Osteoblast (primary cell): ENCODE results near the gene ADPRM. TPM values are rescaled to one million over a fixed set of nuclear protein-coding genes. Genes with fewer than 3 reads are reported as not detected.

Experiments used
- DNase-seq: peaks from one replicate; pipeline ENCODE4 v3.0.0; 2011; ENCODE audit warnings: low spot score, mixed read lengths; ENCODE audit not compliant: insufficient read length; ENCODE audit errors: missing footprints
- H2AFZ ChIP-seq: 2 replicates; pipeline ENCODE4 v1.6.0; 2011; ENCODE audit warnings: mild to moderate bottlenecking, low read length
- H3K27ac ChIP-seq: 2 replicates; pipeline ENCODE4 v1.5.1; 2011; ENCODE audit warnings: mild to moderate bottlenecking, low read depth, low read length, moderate library complexity
- H3K27me3 ChIP-seq: 2 replicates; pipeline ENCODE4 v1.6.0; 2012; ENCODE audit warnings: mild to moderate bottlenecking, control low read depth, inconsistent platforms, low read length, moderate library complexity; ENCODE audit not compliant: insufficient read depth
- H3K36me3 ChIP-seq: 2 replicates; pipeline ENCODE4 v1.5.1; 2011; ENCODE audit warnings: mild to moderate bottlenecking, low read length, control low read depth, moderate library complexity; ENCODE audit not compliant: insufficient read depth
- H3K4me1 ChIP-seq: 2 replicates; pipeline ENCODE4 v1.5.1; 2011; ENCODE audit warnings: mild to moderate bottlenecking, low read length, control low read depth, moderate library complexity; ENCODE audit not compliant: insufficient read depth
- H3K4me2 ChIP-seq: 2 replicates; pipeline ENCODE4 v1.6.0; 2011; ENCODE audit warnings: mild to moderate bottlenecking, low read length; ENCODE audit not compliant: insufficient read depth
- H3K4me3 ChIP-seq: fragments of 200-600 bp; sonication (generic); 3 replicates; pipeline ENCODE4 v1.5.1; 2012; ENCODE audit warnings: mild to moderate bottlenecking, low read length, inconsistent platforms; ENCODE audit not compliant: insufficient read depth
- H3K79me2 ChIP-seq: 2 replicates; pipeline ENCODE4 v1.6.0; 2012; ENCODE audit warnings: mild to moderate bottlenecking, low read length, control low read depth, inconsistent platforms; ENCODE audit not compliant: insufficient read depth
- H3K9me3 ChIP-seq: 2 replicates; pipeline ENCODE4 v1.5.1; 2011; ENCODE audit warnings: low read depth, low read length, control low read depth
- H4K20me1 ChIP-seq: 2 replicates; pipeline ENCODE4 v1.6.0; 2012; ENCODE audit warnings: mild to moderate bottlenecking, low read length, control low read depth; ENCODE audit not compliant: insufficient read depth
- total RNA-seq: library from RNA; depleted of rRNA; stranded (reverse); fragments of >200 nt; gene quantifications from 2 replicates; pipeline ENCODE4 v1.2.3, GENCODE V29; 2012
- TF ChIP-seq, protein P1 (sequence below): IDR thresholded peaks from 2 replicates; pipeline ENCODE4 v1.5.1; 2011; ENCODE audit warnings: mild to moderate bottlenecking, low read depth, low read length, moderate library complexity; ENCODE audit errors: extremely low read depth

The ADPRM gene
- total RNA-seq, 1 donor = 17.4 TPM

DNA sequence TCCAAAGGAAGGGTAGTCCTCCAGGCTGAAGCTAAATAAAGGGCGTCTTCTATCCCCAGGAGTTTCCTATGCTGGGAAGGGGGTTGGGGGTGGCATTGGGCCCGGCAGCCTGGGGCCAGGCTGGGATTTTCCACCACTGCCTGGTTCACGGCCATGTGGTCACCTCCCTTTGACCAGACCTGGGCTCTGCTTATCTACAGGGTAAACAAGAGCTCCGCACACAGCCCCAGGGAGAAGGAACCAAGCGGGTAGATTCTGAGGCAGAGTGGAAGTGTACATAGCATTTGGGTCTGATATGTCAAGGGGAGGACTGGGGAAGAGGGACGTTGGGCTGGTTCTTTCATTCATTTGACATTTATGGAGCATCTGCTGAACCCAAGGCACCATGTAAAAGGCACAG lies 59.7 kb downstream of the ADPRM start:
- no peak overlapping the region for H2AFZ ChIP-seq
- DNase-seq = no peak
- no peak overlapping the region for H3K27ac ChIP-seq
- H3K36me3 ChIP-seq = no peaks in the 10 kb centered on the region
- H3K4me3 ChIP-seq = no peak overlapping the region
- TF ChIP-seq, protein P1, sequence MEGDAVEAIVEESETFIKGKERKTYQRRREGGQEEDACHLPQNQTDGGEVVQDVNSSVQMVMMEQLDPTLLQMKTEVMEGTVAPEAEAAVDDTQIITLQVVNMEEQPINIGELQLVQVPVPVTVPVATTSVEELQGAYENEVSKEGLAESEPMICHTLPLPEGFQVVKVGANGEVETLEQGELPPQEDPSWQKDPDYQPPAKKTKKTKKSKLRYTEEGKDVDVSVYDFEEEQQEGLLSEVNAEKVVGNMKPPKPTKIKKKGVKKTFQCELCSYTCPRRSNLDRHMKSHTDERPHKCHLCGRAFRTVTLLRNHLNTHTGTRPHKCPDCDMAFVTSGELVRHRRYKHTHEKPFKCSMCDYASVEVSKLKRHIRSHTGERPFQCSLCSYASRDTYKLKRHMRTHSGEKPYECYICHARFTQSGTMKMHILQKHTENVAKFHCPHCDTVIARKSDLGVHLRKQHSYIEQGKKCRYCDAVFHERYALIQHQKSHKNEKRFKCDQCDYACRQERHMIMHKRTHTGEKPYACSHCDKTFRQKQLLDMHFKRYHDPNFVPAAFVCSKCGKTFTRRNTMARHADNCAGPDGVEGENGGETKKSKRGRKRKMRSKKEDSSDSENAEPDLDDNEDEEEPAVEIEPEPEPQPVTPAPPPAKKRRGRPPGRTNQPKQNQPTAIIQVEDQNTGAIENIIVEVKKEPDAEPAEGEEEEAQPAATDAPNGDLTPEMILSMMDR = no peak
- H3K4me1 ChIP-seq = no peaks in the 10 kb centered on the region
- no peaks in the 10 kb centered on the region for H3K27me3 ChIP-seq
- H3K79me2 ChIP-seq = no peaks in the 10 kb centered on the region
- no peaks in the 10 kb centered on the region for H3K9me3 ChIP-seq
- H4K20me1 ChIP-seq = no peaks in the 10 kb centered on the region
- no peak overlapping the region for H3K4me2 ChIP-seq

DNA sequence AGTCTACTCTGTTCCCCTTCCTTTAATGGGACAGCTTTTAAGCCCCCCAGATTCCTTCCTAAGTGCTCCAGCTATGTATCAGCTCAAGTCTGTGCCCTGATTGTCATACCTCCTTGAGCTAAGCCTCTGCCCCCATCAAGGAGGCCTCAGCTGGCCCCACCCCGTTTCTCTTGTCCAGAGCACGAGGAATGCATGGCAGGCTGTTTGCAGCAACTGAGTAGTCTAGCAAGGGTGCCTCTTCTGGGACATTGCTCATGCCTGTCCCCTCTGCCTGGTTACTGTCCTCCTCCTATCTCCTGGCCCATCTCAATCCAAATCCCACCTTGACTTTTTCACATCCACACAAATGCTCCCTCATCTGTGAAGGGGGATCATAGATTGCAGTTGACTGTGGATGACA lies 60.3 kb downstream of the ADPRM start:
- Histone ChIP-seq H3K36me3 (no peaks in the 10 kb centered on the region), H3K4me3 (no peak overlapping the region), H3K4me1 (no peaks in the 10 kb centered on the region), H3K4me2 (no peak overlapping the region), H3K79me2 (no peaks in the 10 kb centered on the region), H3K9me3 (no peaks in the 10 kb centered on the region), H3K27ac (no peak overlapping the region), H2AFZ (no peak overlapping the region), H3K27me3 (no peaks in the 10 kb centered on the region), H4K20me1 (no peaks in the 10 kb centered on the region)
- no peak for DNase-seq
- TF ChIP-seq, protein P1 = no peak

DNA sequence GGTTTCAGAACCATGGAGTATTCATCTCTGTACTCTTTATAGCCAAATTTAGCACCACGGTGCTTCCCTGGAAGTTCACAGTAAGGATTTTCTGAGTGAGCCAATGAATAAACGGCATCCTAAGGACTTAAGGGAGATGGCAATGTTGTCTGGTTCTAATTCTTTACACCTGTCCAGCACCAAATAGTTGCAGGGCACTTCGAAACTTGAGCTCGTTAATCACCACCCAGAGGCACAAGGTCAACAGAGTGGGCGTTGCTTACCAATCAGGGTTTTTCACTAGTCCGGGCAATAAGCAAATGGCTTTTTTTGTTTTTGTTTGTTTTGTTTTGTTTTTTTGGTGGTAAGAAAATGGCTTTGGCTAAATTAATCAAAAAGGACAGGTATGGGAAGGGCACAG lies 60.7 kb downstream of the ADPRM start:
- Histone ChIP-seq H3K4me3 (no peak overlapping the region), H3K36me3 (no peaks in the 10 kb centered on the region), H3K4me2 (no peak overlapping the region), H3K79me2 (no peaks in the 10 kb centered on the region), H2AFZ (no peak overlapping the region), H4K20me1 (no peaks in the 10 kb centered on the region), H3K27me3 (no peaks in the 10 kb centered on the region), H3K27ac (no peak overlapping the region), H3K4me1 (no peaks in the 10 kb centered on the region), H3K9me3 (no peaks in the 10 kb centered on the region)
- no peak for DNase-seq
- TF ChIP-seq, protein P1 = no peak

Other genes with a start within 250 kb of the ADPRM start
- not detected in 2 replicates for gene MYH4, start 228.0 kb upstream of the ADPRM start, total RNA-seq
- gene MYH1, start 179.1 kb upstream of the ADPRM start, total RNA-seq = not detected in 2 replicates
- gene MYH2, start 147.9 kb upstream of the ADPRM start, total RNA-seq = not detected in 2 replicates
- 0.88 and 1.8 TPM in 2 replicates for gene MYH3, start 40.3 kb upstream of the ADPRM start, total RNA-seq
- 16.5 and 18.8 TPM in 2 replicates for gene SCO1, start 61 bp upstream of the ADPRM start, total RNA-seq
- 3.2 and 3.3 TPM in 2 replicates for gene TMEM220, start 32.4 kb downstream of the ADPRM start, total RNA-seq
- gene TMEM238L, start 106.5 kb downstream of the ADPRM start, total RNA-seq = not detected in 2 replicates
- not detected in 2 replicates for gene PIRT, start 140.5 kb downstream of the ADPRM start, total RNA-seq